DMS53 treated with DMSO at 0.1 percent for 48 hours (cell line): Measurements from ENCODE around the gene PIEZO1.
"Not testable (repeated sequence)": the region's sequence is repeated elsewhere in the genome, so short reads cannot be mapped to it uniquely, and the experiment has no call there.

Experiments used
- DNase-seq: peaks from one replicate; lab custom pipeline; 2025; ENCODE audit not compliant: unreplicated experiment; lab: John Stamatoyannopoulos, UW

Gene PIEZO1

GRCh38 chr16:88678224-88678979 is 106.6 kb downstream of the PIEZO1 start:
- no peak for DNase-seq

GRCh38 chr16:88677721-88678120 is 107.3 kb downstream of the PIEZO1 start:
- no peak for DNase-seq

- no peak for DNase-seq
Measured at GRCh38 chr16:88676502-88677242, 108.3 kb downstream of the PIEZO1 start.

GRCh38 chr16:88673716-88674379 is 111.2 kb downstream of the PIEZO1 start:
- no peak for DNase-seq

GRCh38 chr16:88672776-88673175 is 112.2 kb downstream of the PIEZO1 start:
- DNase-seq, result peak; percentile 7

GRCh38 chr16:88671806-88672205 is 113.2 kb downstream of the PIEZO1 start:
- no peak for DNase-seq

GRCh38 chr16:88669980-88670379 is 115.0 kb downstream of the PIEZO1 start:
- DNase-seq, result no peak

- DNase-seq, result not testable (repeated sequence)
Measured at GRCh38 chr16:88669493-88669892, 115.5 kb downstream of the PIEZO1 start.

- DNase-seq, result no peak
Measured at GRCh38 chr16:88667461-88667860, 117.6 kb downstream of the PIEZO1 start.

- DNase-seq, result no peak
Measured at GRCh38 chr16:88665570-88665969, 119.5 kb downstream of the PIEZO1 start.
